Measurements from ENCODE around the gene GALNT18. TPM values are rescaled to one million over a fixed set of nuclear protein-coding genes. Genes with fewer than 3 reads are reported as not detected.

GALNT18 gene
- total and polyA plus RNA-seq, 2 experiments from 2014 or later = 4.3 to 10.8 TPM

DNA sequence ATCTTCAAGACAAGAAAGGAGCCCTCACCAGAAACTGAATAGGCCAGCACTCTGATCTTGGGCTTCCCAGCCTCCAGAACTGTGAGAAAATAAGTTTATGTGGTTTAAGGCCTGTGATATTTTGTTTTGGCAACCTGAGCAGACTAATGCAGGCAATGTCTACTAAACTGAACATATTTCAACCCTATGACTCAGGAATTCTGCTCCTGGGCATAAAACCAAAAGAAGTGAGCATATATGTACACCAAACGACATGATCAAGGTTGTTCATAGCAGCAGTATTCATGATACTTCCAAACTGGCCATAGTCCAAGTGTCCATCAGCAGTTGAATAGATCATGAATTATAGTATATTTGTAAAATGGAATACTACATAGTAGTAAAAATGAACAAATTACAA is 297.7 kb downstream of the GALNT18 start (continued):
- no peak for TF ChIP-seq CTCF (conservative IDR thresholded peaks at IDR 0.05; ENCODE audit: low read depth in 2 of 2)

GRCh38 chr11:11322101-11322500 is 299.7 kb downstream of the GALNT18 start:
- no peaks in the 10 kb centered on the region for H3K4me1 ChIP-seq (ENCODE audit: insufficient read depth)
- DNase-seq (ENCODE audit: low spot score) (no peak), ATAC-seq (no peak)
- Mint-ChIP-seq H3K27ac (no peak overlapping the region), H3K27me3 (ENCODE audit: insufficient read depth, low read depth, poor library complexity) (peaks cover 2% of the 10 kb centered on the region), H3K9me3 (no peaks in the 10 kb centered on the region), H3K4me3 (no peak overlapping the region), H3K4me1 (no peaks in the 10 kb centered on the region), H3K36me3 (ENCODE audit: low read depth) (peaks cover 17% of the 10 kb centered on the region; the same call in 2 of the 3 replicates)
- H2AFZ ChIP-seq = no peak overlapping the region
- no peaks in the 10 kb centered on the region for H3K36me3 ChIP-seq (ENCODE audit: insufficient read depth)
- no peaks in the 10 kb centered on the region for H3F3A ChIP-seq (replicated peaks; ENCODE audit: low read depth)
- no peaks in the 10 kb centered on the region for H3K79me2 ChIP-seq (replicated peaks; ENCODE audit: insufficient read depth)
- H4K20me1 ChIP-seq (replicated peaks; ENCODE audit: insufficient read depth) = no peaks in the 10 kb centered on the region
- H3K4me3 ChIP-seq = no peak overlapping the region
- no peak overlapping the region for H3K27ac ChIP-seq (ENCODE audit: low read depth)
- H3K9me2 ChIP-seq (ENCODE audit: insufficient read depth) = no peaks in the 10 kb centered on the region
- no peaks in the 10 kb centered on the region for H3K27me3 ChIP-seq (ENCODE audit: insufficient read depth)
- no peak overlapping the region for H3K4me2 ChIP-seq
- TF ChIP-seq, protein P1, sequence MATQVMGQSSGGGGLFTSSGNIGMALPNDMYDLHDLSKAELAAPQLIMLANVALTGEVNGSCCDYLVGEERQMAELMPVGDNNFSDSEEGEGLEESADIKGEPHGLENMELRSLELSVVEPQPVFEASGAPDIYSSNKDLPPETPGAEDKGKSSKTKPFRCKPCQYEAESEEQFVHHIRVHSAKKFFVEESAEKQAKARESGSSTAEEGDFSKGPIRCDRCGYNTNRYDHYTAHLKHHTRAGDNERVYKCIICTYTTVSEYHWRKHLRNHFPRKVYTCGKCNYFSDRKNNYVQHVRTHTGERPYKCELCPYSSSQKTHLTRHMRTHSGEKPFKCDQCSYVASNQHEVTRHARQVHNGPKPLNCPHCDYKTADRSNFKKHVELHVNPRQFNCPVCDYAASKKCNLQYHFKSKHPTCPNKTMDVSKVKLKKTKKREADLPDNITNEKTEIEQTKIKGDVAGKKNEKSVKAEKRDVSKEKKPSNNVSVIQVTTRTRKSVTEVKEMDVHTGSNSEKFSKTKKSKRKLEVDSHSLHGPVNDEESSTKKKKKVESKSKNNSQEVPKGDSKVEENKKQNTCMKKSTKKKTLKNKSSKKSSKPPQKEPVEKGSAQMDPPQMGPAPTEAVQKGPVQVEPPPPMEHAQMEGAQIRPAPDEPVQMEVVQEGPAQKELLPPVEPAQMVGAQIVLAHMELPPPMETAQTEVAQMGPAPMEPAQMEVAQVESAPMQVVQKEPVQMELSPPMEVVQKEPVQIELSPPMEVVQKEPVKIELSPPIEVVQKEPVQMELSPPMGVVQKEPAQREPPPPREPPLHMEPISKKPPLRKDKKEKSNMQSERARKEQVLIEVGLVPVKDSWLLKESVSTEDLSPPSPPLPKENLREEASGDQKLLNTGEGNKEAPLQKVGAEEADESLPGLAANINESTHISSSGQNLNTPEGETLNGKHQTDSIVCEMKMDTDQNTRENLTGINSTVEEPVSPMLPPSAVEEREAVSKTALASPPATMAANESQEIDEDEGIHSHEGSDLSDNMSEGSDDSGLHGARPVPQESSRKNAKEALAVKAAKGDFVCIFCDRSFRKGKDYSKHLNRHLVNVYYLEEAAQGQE (IDR thresholded peaks at IDR 0.05; ENCODE audit: unreplicated experiment) = no peak
- no peak for TF ChIP-seq ZNF114 (CRISPR knock-in tag; IDR thresholded peaks at IDR 0.05)
- no peak for TF ChIP-seq ZNF331 (CRISPR knock-in tag; IDR thresholded peaks at IDR 0.05; ENCODE audit: low read depth)
- no peak for TF ChIP-seq POLR2AphosphoS5 (IDR thresholded peaks at IDR 0.05; ENCODE audit: low read depth)
- TF ChIP-seq STAT1 (IDR thresholded peaks at IDR 0.05; ENCODE audit: unreplicated experiment) = no peak
- no peak for TF ChIP-seq EZH2 (IDR thresholded peaks at IDR 0.05; ENCODE audit: low read depth, unreplicated experiment)
- no peak for TF ChIP-seq ZNF462 (CRISPR knock-in tag; IDR thresholded peaks at IDR 0.05)
- no peak for TF ChIP-seq NANOG (IDR thresholded peaks at IDR 0.05; ENCODE audit: borderline replicate concordance)
- no peak for TF ChIP-seq JUNB (IDR thresholded peaks at IDR 0.05; ENCODE audit: unreplicated experiment)
- TF ChIP-seq CREB1 (CRISPR knock-in tag; IDR thresholded peaks at IDR 0.05; ENCODE audit: low read depth) = no peak
- no peak for TF ChIP-seq ETS1 (IDR thresholded peaks at IDR 0.05)
